ENCODE results near the gene RNF113A.
"Not testable (repeated sequence)": the region's sequence is repeated elsewhere in the genome, so short reads cannot be mapped to it uniquely, and the experiment has no call there.

Gene RNF113A

DNA sequence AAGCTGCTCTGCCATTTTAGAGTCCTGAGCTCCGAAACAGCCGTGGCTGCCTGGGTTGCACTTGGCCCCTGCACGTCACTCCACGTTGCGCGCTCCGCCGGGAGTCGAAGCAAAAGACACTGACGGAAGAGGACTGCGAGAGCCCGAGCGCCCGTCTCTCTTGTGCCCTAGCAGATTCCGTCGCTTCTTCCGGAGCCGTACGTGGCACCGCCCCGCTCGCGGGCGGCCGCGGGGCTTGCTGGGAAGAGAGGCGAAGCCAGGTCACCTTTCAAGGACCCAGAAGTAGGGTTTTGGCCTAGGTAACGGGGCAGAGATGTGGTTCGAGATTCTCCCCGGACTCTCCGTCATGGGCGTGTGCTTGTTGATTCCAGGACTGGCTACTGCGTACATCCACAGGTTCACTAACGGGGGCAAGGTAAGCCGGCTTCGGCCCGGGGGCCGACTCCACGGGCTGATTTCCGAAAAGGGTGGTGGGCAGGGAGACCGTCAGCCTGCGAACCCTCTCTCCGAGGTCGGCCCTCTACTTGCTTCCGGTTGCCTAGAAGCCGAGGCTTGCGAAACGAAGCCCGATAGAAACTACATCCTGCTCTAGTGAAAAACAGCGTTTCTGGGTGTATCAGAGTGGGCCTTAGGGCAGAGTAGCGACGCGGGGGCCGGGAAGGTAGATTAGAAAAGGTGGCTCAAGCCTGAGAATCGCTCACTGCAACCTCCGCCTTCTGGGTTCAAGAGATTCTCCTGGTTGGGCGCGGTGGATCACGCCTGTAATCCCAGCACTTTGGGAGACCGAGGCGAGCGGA, at the start of gene RNF113A, which contains the start of gene NDUFA1:
Gene RNF113A (minus strand): TSS at position 135 of the 797 bp plus-strand sequence. CDS start 120 bp downstream, at position 15.
Gene NDUFA1 (plus strand): TSS at position 234 of the 797 bp plus-strand sequence. CDS start 80 bp downstream, at position 314.
- peak; percentile 77 for DNase-seq (ENCODE audit: low spot score)
- TF ChIP-seq, protein P1, sequence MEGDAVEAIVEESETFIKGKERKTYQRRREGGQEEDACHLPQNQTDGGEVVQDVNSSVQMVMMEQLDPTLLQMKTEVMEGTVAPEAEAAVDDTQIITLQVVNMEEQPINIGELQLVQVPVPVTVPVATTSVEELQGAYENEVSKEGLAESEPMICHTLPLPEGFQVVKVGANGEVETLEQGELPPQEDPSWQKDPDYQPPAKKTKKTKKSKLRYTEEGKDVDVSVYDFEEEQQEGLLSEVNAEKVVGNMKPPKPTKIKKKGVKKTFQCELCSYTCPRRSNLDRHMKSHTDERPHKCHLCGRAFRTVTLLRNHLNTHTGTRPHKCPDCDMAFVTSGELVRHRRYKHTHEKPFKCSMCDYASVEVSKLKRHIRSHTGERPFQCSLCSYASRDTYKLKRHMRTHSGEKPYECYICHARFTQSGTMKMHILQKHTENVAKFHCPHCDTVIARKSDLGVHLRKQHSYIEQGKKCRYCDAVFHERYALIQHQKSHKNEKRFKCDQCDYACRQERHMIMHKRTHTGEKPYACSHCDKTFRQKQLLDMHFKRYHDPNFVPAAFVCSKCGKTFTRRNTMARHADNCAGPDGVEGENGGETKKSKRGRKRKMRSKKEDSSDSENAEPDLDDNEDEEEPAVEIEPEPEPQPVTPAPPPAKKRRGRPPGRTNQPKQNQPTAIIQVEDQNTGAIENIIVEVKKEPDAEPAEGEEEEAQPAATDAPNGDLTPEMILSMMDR (IDR thresholded peaks at IDR 0.05; ENCODE audit: extremely low read depth, missing control alignments), result no peak

DNA sequence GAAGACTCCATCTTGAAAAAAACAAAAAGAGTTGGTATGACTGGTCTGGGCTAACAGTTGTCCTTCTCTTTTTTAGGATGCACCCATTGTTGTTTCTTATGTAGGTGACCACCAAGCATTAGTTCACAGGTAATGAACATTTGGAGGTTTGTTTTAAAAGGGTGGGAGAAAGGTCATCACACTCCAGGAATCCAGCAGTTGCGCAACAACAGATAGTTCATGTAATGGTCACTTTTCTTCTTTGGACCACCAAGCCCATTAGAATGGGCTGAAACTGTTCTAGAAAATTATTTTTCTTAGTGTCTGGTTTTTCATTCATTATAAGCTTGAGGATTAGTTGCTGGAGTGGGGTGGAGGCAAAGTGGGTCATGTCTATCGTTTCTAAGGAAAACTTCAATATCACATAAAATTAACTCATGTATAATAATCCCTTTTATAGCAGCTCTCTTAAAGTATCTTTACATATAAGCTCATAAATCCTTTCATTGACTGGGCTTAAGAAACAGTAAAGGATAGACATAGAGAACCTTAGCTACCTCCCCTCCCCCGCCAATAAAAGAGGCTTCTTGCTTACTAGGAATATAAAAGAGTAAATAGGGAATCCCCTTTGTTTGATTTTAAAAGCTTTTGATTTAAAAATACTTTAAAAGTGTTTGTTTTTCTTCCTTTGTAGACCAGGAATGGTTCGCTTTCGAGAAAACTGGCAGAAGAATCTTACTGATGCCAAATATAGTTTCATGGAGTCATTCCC, 48.5 kb upstream of the RNF113A start:
- TF ChIP-seq, protein P1 (IDR thresholded peaks at IDR 0.05; ENCODE audit: extremely low read depth, missing control alignments), result no peak
- DNase-seq (ENCODE audit: low spot score), result no peak

DNA sequence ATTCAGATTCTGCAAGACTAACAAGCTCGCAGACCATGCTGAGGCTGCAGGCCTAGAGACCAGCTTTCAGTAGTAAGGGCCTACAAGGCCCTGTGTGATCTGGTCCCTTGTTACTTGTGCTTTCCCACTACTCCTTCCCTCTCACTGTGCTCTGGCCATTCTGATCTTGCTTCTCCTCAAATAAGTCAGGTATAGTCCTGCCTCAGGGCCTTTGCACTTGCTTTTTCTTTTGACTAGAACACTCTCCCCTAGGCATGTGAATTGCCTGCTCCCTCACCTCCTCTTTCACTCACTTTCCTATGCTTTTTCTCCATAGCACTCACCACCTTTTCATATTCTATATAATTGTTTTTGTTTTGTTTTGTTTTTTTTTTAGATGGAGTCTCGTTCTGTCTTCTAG, 46.3 kb upstream of the RNF113A start:
- DNase-seq (ENCODE audit: low spot score), result no peak
- TF ChIP-seq, protein P1 (IDR thresholded peaks at IDR 0.05; ENCODE audit: extremely low read depth, missing control alignments), result no peak

DNA sequence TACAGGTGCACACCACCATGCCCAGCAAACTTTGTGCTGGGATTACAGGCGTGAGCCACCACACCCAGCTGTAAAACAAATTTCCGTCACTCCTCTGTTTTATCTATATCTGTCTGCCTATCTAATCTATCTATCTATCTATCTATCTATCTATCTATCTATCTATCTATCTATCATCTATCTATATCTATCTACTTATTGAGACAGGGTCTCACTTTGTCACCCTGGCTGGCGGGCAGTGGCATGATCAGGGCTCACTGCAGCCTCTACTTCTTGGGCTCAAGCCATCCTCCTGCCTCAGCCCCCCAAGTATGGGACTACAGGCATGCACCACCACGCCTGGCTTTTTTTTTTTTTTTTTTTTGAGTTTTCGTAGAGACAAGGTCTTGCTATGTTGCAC, 44.8 kb upstream of the RNF113A start:
- TF ChIP-seq, protein P1 (IDR thresholded peaks at IDR 0.05; ENCODE audit: extremely low read depth, missing control alignments), result no peak
- no peak for DNase-seq (ENCODE audit: low spot score)

DNA sequence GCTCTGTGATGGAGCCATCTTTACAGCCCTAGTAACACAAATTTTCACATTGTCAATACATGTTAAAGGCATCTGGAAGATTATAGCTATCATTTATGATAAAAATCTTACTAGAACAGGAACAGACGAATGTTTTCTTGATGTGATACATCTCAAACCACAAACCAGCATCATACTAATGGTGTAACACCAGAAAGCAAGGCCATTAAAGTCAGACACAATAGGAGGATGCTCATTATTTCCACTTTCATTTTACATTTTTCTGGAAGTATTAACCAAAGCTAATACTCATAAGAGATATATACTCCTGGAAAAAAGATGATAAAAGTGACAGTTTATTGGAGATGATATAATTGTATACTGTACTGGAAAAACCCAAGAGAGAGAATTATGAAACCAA, 29.4 kb upstream of the RNF113A start:
- TF ChIP-seq, protein P1 (IDR thresholded peaks at IDR 0.05; ENCODE audit: extremely low read depth, missing control alignments), result no peak
- no peak for DNase-seq (ENCODE audit: low spot score)

GRCh38 chrX:119899125-119899524, 27.6 kb upstream of the RNF113A start:
- DNase-seq (ENCODE audit: low spot score), result no peak
- TF ChIP-seq, protein P1 (IDR thresholded peaks at IDR 0.05; ENCODE audit: extremely low read depth, missing control alignments), result no peak

DNA sequence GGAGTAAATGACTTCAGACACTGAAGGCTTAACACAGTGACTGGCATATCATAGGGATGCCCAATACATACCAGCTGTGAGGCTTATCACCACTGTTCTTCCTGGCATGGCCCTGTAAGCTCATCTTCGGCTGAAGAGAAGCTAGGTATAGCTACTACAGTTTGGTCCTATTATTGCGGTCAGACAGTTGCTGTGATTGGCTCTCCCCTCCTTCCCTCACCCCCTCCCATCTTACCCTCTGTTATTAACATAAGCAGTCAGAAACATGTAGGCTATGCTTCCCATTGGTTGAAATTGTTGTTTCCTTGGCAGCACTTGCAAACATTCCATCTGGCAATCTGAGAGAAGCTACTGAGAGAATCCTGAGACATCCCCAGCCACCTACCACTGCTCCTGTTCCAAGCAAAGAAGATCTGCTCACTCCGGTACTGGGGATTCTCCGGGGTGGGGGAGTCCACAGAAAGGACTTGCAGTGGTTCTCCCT, 24.4 kb upstream of the RNF113A start, which contains the start of gene AKAP14:
Gene AKAP14 (plus strand): TSS at position 51 of the 484 bp plus-strand sequence. CDS start 7,331 bp downstream, outside the sequence.
- TF ChIP-seq, protein P1 (IDR thresholded peaks at IDR 0.05; ENCODE audit: extremely low read depth, missing control alignments), result no peak

DNA sequence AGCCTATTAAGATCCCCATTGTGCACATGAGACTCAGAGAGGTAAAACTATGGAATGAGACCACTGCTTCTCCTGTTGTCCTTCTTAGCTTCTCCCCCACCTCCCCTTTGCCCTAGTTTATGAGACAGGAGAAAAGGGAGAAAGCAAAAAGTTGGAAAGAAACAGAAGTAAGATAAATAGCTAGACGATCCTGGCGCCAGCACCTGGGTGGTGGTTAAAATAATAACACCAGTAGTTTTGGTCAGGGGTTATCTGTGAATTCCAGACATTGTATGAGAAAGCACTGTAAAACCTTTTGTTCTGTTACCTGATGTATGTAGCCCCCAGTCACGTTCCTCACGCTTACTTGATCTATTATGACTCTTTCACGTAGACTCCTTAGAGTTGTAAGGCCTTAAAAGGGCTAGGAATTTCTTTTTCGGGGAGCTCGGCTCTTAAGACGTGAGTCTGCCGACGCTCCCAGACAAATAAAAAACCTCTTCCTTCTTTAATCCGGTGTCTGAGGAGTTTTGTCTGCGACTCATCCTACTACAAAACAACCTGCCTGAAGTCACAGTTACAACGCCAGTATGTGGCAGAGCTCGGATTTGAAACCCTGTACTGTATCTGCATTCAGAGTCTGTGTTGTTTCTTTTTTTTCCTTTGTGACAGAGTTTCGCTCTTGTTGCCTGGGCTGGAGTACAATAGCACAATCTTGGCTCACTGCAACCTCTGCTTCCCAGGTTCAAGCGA, 20.6 kb upstream of the RNF113A start:
- DNase-seq (ENCODE audit: low spot score), result not testable (repeated sequence)

More for the DNA sequence above, 24.4 kb upstream of the RNF113A start, which contains the start of gene AKAP14:
- no peak for DNase-seq (ENCODE audit: low spot score)

GRCh38 chrX:119890626-119891025, 19.1 kb upstream of the RNF113A start:
- DNase-seq (ENCODE audit: low spot score), result not testable (repeated sequence)

Measured in GM20000 (cell line).